Immature natural killer cell (primary cell): Measurements from ENCODE around the gene KLRC3. TPM values are rescaled to one million over a fixed set of nuclear protein-coding genes. Genes with fewer than 3 reads are reported as not detected.
"Not testable (repeated sequence)": the region's sequence is repeated elsewhere in the genome, so short reads cannot be mapped to it uniquely, and the experiment has no call there.

ENCODE experiments used
- DNase-seq, 3 donors: peaks; one replicate each; pipeline ENCODE4 v3.0.0; 2022; ENCODE audit warnings: mixed read lengths in 1 of 3
- H3K27ac Mint-ChIP-seq, 6 donors: one replicate each; pipeline ENCODE4 v1.8.0; 2020; ENCODE audit warnings: mixed read lengths in 6 of 6, mild to moderate bottlenecking in 5 of 6, inconsistent platforms in 4 of 6, moderate library complexity in 3 of 6
- H3K27me3 Mint-ChIP-seq, 3 donors: one replicate each; pipeline ENCODE4 v1.8.0; 2020 to 2021; ENCODE audit warnings: low read depth in 3 of 3, mild to moderate bottlenecking in 3 of 3, mixed read lengths in 3 of 3, moderate library complexity in 3 of 3, inconsistent platforms in 1 of 3
- H3K36me3 Mint-ChIP-seq, 3 donors: one replicate each; pipeline ENCODE4 v1.8.0; 2020; ENCODE audit warnings: mixed read lengths in 3 of 3, inconsistent platforms in 2 of 3, mild to moderate bottlenecking in 2 of 3
- H3K4me1 Mint-ChIP-seq, 2 donors: one replicate each; pipeline ENCODE4 v1.8.0; 2020; ENCODE audit warnings: inconsistent platforms in 2 of 2, mild to moderate bottlenecking in 2 of 2, mixed read lengths in 2 of 2, moderate library complexity in 1 of 2
- H3K4me3 Mint-ChIP-seq, 5 donors: one replicate each; pipeline ENCODE4 v1.8.0; 2020; ENCODE audit warnings: mild to moderate bottlenecking in 5 of 5, mixed read lengths in 5 of 5, inconsistent platforms in 3 of 5, moderate library complexity in 3 of 5
- H3K9me3 Mint-ChIP-seq, 6 donors: one replicate each; pipeline ENCODE4 v1.8.0; 2020; ENCODE audit warnings: mild to moderate bottlenecking in 6 of 6, mixed read lengths in 6 of 6, inconsistent platforms in 4 of 6, moderate library complexity in 3 of 6
- polyA plus RNA-seq, 3 donors: library from polyadenylated mRNA; unstranded; fragments of 300-500 nt; fragmentation: Illumina TruSeq; gene quantifications; one replicate each; pipeline ENCODE4 v1.2.3, GENCODE V29; 2021

KLRC3 gene
- polyA plus RNA-seq, 3 donors from 2014 or later: 27.6 to 59.0 (median 28.4) TPM

GRCh38 chr12:10430623-10431022 is 10.2 kb upstream of the KLRC3 start:
- not testable (repeated sequence) for DNase-seq, H3K27me3 Mint-ChIP-seq, H3K36me3 Mint-ChIP-seq, H3K9me3 Mint-ChIP-seq
- H3K27ac Mint-ChIP-seq: peak overlapping the region in 2 of 6 donors; percentile 48 to 49
- H3K4me1 Mint-ChIP-seq: peaks cover 2 to 29% of the 10 kb centered on the region in 2 donors
- peak overlapping the region in 1 of 5 donors; percentile 29 for H3K4me3 Mint-ChIP-seq

DNA sequence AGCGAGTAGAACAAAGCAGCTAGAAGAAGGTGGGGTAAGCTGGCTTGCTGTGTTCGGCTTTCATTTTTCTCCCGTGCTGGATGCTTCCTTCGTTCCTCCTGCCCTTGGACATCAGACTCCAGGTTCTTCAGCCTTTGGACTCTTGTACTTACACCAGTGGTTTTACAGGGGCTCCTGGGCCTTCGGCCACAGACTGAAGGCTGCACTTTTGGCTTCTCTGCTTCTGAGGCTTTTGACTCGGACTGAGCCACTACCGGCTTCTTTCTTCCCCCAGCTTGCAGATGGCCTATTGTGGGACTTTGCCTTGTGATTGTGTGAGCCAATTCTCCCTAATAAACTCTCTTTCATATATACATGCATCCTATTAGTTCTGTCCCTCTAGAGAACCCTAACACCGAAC is 5.5 kb upstream of the KLRC3 start:
- not testable (repeated sequence) for H3K27me3 Mint-ChIP-seq

GRCh38 chr12:10424260-10424899 is 4.0 kb upstream of the KLRC3 start:
- not testable (repeated sequence) for H3K27ac Mint-ChIP-seq, H3K9me3 Mint-ChIP-seq, H3K4me3 Mint-ChIP-seq, H3K27me3 Mint-ChIP-seq, H3K36me3 Mint-ChIP-seq, DNase-seq
- H3K4me1 Mint-ChIP-seq: peaks cover 7 to 20% of the 10 kb centered on the region in 2 donors

More for the DNA sequence above, 5.5 kb upstream of the KLRC3 start:
- H3K4me3 Mint-ChIP-seq, H3K36me3 Mint-ChIP-seq, H3K9me3 Mint-ChIP-seq, DNase-seq: not testable (repeated sequence)
- Mint-ChIP-seq H3K4me1 (peaks cover 5 to 30% of the 10 kb centered on the region in 2 donors), H3K27ac (peak overlapping the region in 3 of 6 donors; percentile 14 to 29 (median 28))

DNA sequence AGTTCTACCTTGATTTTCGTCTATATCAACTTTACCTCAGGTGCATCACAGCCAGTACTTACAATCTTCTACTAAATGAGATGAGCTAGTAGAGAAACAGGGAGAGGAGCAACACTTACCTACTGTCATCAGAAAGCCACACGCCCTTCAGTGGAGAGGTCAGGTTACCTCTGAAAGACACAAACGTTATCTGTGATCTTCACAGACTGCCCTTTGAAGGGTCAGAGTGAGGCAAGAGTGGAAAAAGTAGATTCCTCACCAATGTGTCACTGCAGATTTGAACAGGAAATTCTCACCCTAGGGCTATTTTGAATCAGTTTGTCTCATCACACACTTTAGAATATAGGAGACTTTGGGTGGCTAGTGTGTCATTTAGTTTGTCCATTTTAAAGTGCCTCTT is 1.8 kb upstream of the KLRC3 start:
- Mint-ChIP-seq H3K4me1 (peaks cover 8 to 33% of the 10 kb centered on the region in 2 donors), H3K36me3 (peaks cover 7 to 21% (median 16%) of the 10 kb centered on the region in 3 donors)
- not testable (repeated sequence) for H3K4me3 Mint-ChIP-seq, H3K27me3 Mint-ChIP-seq, H3K27ac Mint-ChIP-seq, H3K9me3 Mint-ChIP-seq
- peak; percentile 26 to 53 (median 51) for DNase-seq

DNA sequence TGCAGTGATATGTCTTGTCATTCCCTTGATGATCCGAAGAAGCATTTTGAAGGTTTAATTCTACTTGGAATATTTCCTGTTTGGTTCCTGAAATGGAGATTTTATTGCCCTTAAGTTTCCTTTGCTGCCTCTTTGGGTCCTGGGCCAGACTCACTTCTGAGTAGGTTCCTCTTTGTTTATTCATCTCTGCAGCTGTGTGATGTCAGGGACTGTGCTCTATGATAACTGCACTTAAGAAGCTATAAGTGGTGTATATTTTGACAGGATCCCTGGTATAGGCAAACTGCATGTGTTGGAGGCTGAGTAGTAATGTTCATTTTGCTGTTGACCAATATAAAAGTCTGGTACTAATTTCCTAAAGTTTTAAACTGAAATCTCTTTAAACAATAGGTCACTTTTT is 11.0 kb downstream of the KLRC3 start, which contains the start of gene KLRC4:
KLRC4 (minus strand) TSS at position 366 of the 400 bp plus-strand sequence; CDS start at position 184, 182 bp downstream.
- H3K27ac Mint-ChIP-seq: peak within 1 kb of the TSS; percentile 50 to 91 (median 88)
- peaks cover 38 to 73% (median 61%) of the 10 kb centered on the region in 3 donors for H3K36me3 Mint-ChIP-seq
- peaks cover 44 to 92% of the 10 kb centered on the region in 2 donors for H3K4me1 Mint-ChIP-seq
- no peaks in the 10 kb centered on the region for H3K9me3 Mint-ChIP-seq
- DNase-seq: peak in 1 of 3 donors; percentile 43
- peaks cover 0 to 8% (median 2%) of the 10 kb centered on the region in 3 donors for H3K27me3 Mint-ChIP-seq
- H3K4me3 Mint-ChIP-seq: peak within 1 kb of the TSS; percentile 87 to 99 (median 93)

DNA sequence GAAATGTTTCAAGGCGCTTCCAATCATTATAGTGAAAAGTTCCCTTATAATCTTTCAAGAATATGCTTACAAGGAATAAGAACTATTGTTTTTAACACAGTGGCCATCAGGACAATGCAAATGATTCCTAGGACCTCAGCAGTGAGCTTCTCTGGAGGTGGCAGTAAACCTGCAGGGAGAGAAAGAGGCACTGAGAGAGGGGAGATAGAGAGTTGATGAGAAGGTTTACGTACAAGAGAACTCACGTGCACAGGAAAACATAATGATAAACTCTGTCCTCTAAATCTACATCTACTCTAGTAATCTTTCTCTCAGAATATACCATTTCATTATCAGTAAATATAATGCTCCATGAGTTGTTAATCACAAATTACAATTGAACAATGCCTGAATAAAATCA is 11.6 kb downstream of the KLRC3 start:
- Mint-ChIP-seq H3K4me1 (peaks cover 45 to 92% of the 10 kb centered on the region in 2 donors), H3K27me3 (peaks cover 0 to 8% (median 2%) of the 10 kb centered on the region in 3 donors), H3K9me3 (no peaks in the 10 kb centered on the region), H3K36me3 (peaks cover 40 to 74% (median 58%) of the 10 kb centered on the region in 3 donors), H3K27ac (peak overlapping the region; percentile 50 to 91 (median 88)), H3K4me3 (peak overlapping the region; percentile 84 to 99 (median 93))
- DNase-seq: no peak

DNA sequence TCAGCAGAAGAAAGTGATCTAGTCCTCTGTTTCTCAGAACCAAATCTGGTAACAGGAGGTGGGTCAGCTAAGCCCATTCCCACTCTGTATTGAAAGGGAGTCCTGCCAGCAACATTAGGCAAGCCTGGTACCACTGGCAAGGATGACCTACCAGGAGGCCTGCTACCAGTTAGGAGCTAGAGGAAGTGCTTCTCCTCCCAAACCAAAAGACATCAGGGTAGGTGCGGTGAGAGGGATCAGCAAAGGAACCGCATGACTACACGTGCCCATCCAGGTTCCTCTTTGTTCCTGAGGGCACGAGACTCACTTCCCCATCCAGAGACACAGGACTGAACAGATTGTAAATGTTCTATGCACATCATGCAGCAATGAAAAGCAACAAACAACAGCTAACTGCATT is 13.7 kb downstream of the KLRC3 start:
- no peaks in the 10 kb centered on the region for H3K9me3 Mint-ChIP-seq
- H3K36me3 Mint-ChIP-seq: peaks cover 34 to 70% (median 54%) of the 10 kb centered on the region in 3 donors
- H3K27ac Mint-ChIP-seq: peak overlapping the region; percentile 43 to 93 (median 88)
- peak overlapping the region; percentile 76 to 99 (median 89) for H3K4me3 Mint-ChIP-seq
- peaks cover 52 to 92% of the 10 kb centered on the region in 2 donors for H3K4me1 Mint-ChIP-seq
- no peak for DNase-seq
- peaks cover 0 to 8% (median 2%) of the 10 kb centered on the region in 3 donors for H3K27me3 Mint-ChIP-seq

DNA sequence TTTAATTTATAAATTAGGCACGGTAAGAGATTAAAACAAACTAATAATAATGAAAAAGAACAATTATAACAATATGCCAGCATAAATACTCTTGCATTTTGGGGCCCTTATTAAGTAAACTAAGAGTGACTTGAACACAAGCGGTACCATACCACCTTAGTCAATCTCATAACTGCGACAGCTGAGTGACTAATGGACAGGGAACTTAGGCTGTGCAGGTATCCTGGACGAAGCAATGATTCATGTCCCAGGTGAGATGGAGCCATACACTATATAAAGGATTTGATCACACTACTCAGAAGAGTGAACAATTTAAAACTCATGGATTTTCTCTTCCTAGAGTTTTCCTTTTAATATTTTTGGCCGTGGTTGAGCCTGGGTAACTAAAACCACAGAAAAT is 15.1 kb downstream of the KLRC3 start:
- no peaks in the 10 kb centered on the region for H3K9me3 Mint-ChIP-seq
- peaks cover 57 to 97% of the 10 kb centered on the region in 2 donors for H3K4me1 Mint-ChIP-seq
- H3K27ac Mint-ChIP-seq: peak overlapping the region in 5 of 6 donors; percentile 73 to 87 (median 80)
- peak overlapping the region; percentile 46 to 92 (median 77) for H3K4me3 Mint-ChIP-seq
- DNase-seq: no peak
- H3K27me3 Mint-ChIP-seq: peaks cover 0 to 2% (median 1%) of the 10 kb centered on the region in 3 donors
- peaks cover 41 to 72% (median 58%) of the 10 kb centered on the region in 3 donors for H3K36me3 Mint-ChIP-seq

- Mint-ChIP-seq H3K4me1 (peaks cover 62 to 98% of the 10 kb centered on the region in 2 donors), H3K27me3 (peaks cover 0 to 2% (median 2%) of the 10 kb centered on the region in 3 donors), H3K27ac (peak overlapping the region; percentile 2 to 87 (median 80))
These were observed 15.6 kb downstream of the KLRC3 start for GRCh38 chr12:10404798-10405197.

DNA sequence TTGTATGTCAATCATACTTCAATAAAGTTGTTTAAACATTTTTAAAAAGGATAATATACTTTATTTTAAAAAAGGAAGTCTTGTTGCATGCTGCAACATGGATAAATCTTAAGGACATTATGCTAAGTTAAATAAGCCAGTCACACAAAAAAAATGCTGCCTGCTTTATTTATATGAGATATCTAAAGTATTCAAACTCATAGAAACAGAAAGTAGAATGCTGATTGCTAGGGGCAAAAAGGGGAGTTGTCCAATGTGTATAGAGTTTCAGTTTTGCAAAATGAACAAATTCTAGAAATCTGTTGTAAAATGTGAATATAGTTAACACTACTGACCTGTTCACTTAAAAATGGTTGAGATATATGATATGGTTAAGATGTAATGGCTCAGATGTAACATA is 19.6 kb downstream of the KLRC3 start:
- Mint-ChIP-seq H3K36me3 (peaks cover 34 to 58% (median 36%) of the 10 kb centered on the region in 3 donors), H3K9me3 (no peaks in the 10 kb centered on the region), H3K4me1 (peaks cover 70 to 100% of the 10 kb centered on the region in 2 donors), H3K27me3 (peaks cover 3 to 10% (median 7%) of the 10 kb centered on the region in 3 donors), H3K27ac (peak overlapping the region; percentile 5 to 91 (median 82)), H3K4me3 (peak overlapping the region; percentile 61 to 85 (median 72))
- DNase-seq: no peak

More at GRCh38 chr12:10404798-10405197, 15.6 kb downstream of the KLRC3 start:
- H3K36me3 Mint-ChIP-seq: peaks cover 44 to 76% (median 61%) of the 10 kb centered on the region in 3 donors
- H3K4me3 Mint-ChIP-seq: peak overlapping the region; percentile 46 to 92 (median 77)
- no peak for DNase-seq
- H3K9me3 Mint-ChIP-seq: no peaks in the 10 kb centered on the region

GRCh38 chr12:10398168-10398567 is 22.2 kb downstream of the KLRC3 start:
- H3K9me3 Mint-ChIP-seq: no peaks in the 10 kb centered on the region
- H3K27me3 Mint-ChIP-seq: peaks cover 4 to 14% (median 7%) of the 10 kb centered on the region in 3 donors
- H3K36me3 Mint-ChIP-seq: peaks cover 17 to 35% (median 20%) of the 10 kb centered on the region in 3 donors
- peaks cover 80 to 100% of the 10 kb centered on the region in 2 donors for H3K4me1 Mint-ChIP-seq
- no peak for DNase-seq
- H3K27ac Mint-ChIP-seq: peak overlapping the region; percentile 79 to 93 (median 88)
- H3K4me3 Mint-ChIP-seq: peak overlapping the region; percentile 60 to 82 (median 67)

DNA sequence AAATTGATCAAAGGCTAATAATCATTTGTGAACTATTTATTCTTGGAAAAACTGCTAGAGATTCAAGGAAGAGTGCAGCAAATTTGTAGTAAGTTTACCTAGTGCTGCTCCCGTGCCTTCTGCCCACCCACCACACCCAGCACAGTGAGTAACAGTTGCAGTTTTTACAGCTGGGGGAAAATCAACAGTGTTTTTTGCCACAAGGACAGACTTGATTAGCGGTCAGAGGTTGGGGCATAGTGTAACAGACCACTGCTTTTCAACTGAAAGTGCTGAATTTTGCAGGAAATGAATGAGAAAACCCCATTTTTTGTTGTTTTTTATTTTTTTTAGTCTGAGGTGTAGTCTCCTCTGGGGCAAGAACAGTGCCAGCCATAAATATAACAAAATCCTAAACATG is 23.1 kb downstream of the KLRC3 start:
- Mint-ChIP-seq H3K27ac (peak overlapping the region; percentile 79 to 93 (median 88)), H3K27me3 (peaks cover 4 to 16% (median 7%) of the 10 kb centered on the region in 3 donors), H3K36me3 (peaks cover 14 to 32% (median 17%) of the 10 kb centered on the region in 3 donors), H3K4me1 (peaks cover 85 to 100% of the 10 kb centered on the region in 2 donors), H3K4me3 (peak overlapping the region; percentile 60 to 82 (median 67)), H3K9me3 (no peaks in the 10 kb centered on the region)
- DNase-seq: peak; percentile 84 to 86 (median 86)

- not testable (repeated sequence) for DNase-seq, H3K9me3 Mint-ChIP-seq
- peaks cover 83 to 100% of the 10 kb centered on the region in 2 donors for H3K4me1 Mint-ChIP-seq
- H3K27ac Mint-ChIP-seq: peak overlapping the region; percentile 89 to 99 (median 96)
- peaks cover 4 to 18% (median 7%) of the 10 kb centered on the region in 3 donors for H3K27me3 Mint-ChIP-seq
- H3K4me3 Mint-ChIP-seq: peak overlapping the region; percentile 6 to 82 (median 12)
- peaks cover 12 to 22% (median 13%) of the 10 kb centered on the region in 3 donors for H3K36me3 Mint-ChIP-seq
These were observed 24.2 kb downstream of the KLRC3 start for GRCh38 chr12:10396176-10396575.
